Stimulated activated CD4-positive, alpha-beta T cell treated with anti-CD3 and anti-CD28 coated beads, Interleukin-4, amount 100 ng/mL, for 4 hours (primary cell): Measurements from ENCODE around the gene SLC39A5.
A peak's percentile ranks its signal among the peaks of the same experiment; 100 is the strongest.
"Not testable (repeated sequence)": the region's sequence is repeated elsewhere in the genome, so short reads cannot be mapped to it uniquely, and the experiment has no call there.

ENCODE experiments used
- DNase-seq, 2 experiments: peaks; one replicate each; pipeline ENCODE4 v3.0.0-alpha.2; 2020

The SLC39A5 gene

GRCh38 chr12:56229916-56230431 is at the start of gene SLC39A5:
Gene SLC39A5 (plus strand): TSS chr12:56230051. CDS start chr12:56231275, 1,224 bp downstream.
- DNase-seq: no peak

- no peak for DNase-seq
Measured at GRCh38 chr12:56186957-56187356, 42.9 kb upstream of the SLC39A5 start.

- DNase-seq: no peak
Measured at GRCh38 chr12:56188131-56188777, 41.6 kb upstream of the SLC39A5 start.

GRCh38 chr12:56188778-56189098 is 41.1 kb upstream of the SLC39A5 start:
- DNase-seq: peak in 1 of 2 experiments; percentile 1

- peak; percentile 78 to 83 for DNase-seq
Measured at GRCh38 chr12:56189099-56189917, 40.5 kb upstream of the SLC39A5 start, which contains the start of gene SMARCC2. Gene SMARCC2 (minus strand): TSS chr12:56189483. CDS start chr12:56189461, 22 bp downstream.

- peak; percentile 77 to 89 for DNase-seq
Measured at GRCh38 chr12:56189918-56190694, 39.7 kb upstream of the SLC39A5 start.

GRCh38 chr12:56190695-56191155 is 39.1 kb upstream of the SLC39A5 start:
- no peak for DNase-seq

- DNase-seq: no peak
Measured at GRCh38 chr12:56192582-56192981, 37.3 kb upstream of the SLC39A5 start.

GRCh38 chr12:56193025-56193578 is 36.7 kb upstream of the SLC39A5 start:
- DNase-seq: peak; percentile 55 to 64

GRCh38 chr12:56196818-56197550 is 32.9 kb upstream of the SLC39A5 start:
- DNase-seq: not testable (repeated sequence)

- no peak for DNase-seq
Measured at GRCh38 chr12:56197921-56198635, 31.8 kb upstream of the SLC39A5 start.

GRCh38 chr12:56198836-56199235 is 31.0 kb upstream of the SLC39A5 start:
- no peak for DNase-seq

GRCh38 chr12:56202366-56202765 is 27.5 kb upstream of the SLC39A5 start:
- DNase-seq: no peak

GRCh38 chr12:56202838-56203237 is 27.0 kb upstream of the SLC39A5 start:
- no peak for DNase-seq

GRCh38 chr12:56204275-56204674 is 25.6 kb upstream of the SLC39A5 start:
- no peak for DNase-seq

- no peak for DNase-seq
Measured at GRCh38 chr12:56205445-56205844, 24.4 kb upstream of the SLC39A5 start.

- DNase-seq: peak; percentile 14 to 24
Measured at GRCh38 chr12:56206452-56207166, 23.2 kb upstream of the SLC39A5 start.

GRCh38 chr12:56208006-56208405 is 21.8 kb upstream of the SLC39A5 start:
- no peak for DNase-seq

- no peak for DNase-seq
Measured at GRCh38 chr12:56212361-56212760, 17.5 kb upstream of the SLC39A5 start.

- DNase-seq: no peak
Measured at GRCh38 chr12:56213878-56214277, 16.0 kb upstream of the SLC39A5 start.

- DNase-seq: no peak
Measured at GRCh38 chr12:56216461-56216860, 13.4 kb upstream of the SLC39A5 start.
